Suprapubic skin (tissue), 4 donors: ENCODE measurements around the gene UGT1A4.

Source experiments
- EP300 ChIP-seq: sonication (generic); formaldehyde crosslinking; IDR thresholded peaks from one replicate; pipeline ENCODE4 v1.6.1; 2017; ENCODE audit warnings: antibody characterized with exemption
- POLR2A ChIP-seq, 2 donors: fragments of 450-650 bp; IDR thresholded peaks; one replicate each; pipeline ENCODE4 v1.6.1; 2017; ENCODE audit warnings: antibody characterized with exemption in 2 of 2, mild to moderate bottlenecking in 2 of 2, moderate library complexity in 2 of 2
- POLR2AphosphoS5 ChIP-seq, 3 donors: sonication (generic); formaldehyde crosslinking; IDR thresholded peaks; one replicate each; pipeline ENCODE4 v1.6.1; 2017; ENCODE audit warnings: antibody characterized with exemption in 3 of 3
- TF ChIP-seq, protein P1 (sequence below), 2 donors: fragments of 200-600 bp in 1 of 2; fragments of 450-650 bp in 1 of 2; sonication (generic) in 1 of 2; IDR thresholded peaks; one replicate each; pipeline ENCODE4 v1.5.1; 2016 to 2019; ENCODE audit warnings: antibody characterized with exemption in 2 of 2, mild to moderate bottlenecking in 1 of 2, moderate library complexity in 1 of 2

DNA sequence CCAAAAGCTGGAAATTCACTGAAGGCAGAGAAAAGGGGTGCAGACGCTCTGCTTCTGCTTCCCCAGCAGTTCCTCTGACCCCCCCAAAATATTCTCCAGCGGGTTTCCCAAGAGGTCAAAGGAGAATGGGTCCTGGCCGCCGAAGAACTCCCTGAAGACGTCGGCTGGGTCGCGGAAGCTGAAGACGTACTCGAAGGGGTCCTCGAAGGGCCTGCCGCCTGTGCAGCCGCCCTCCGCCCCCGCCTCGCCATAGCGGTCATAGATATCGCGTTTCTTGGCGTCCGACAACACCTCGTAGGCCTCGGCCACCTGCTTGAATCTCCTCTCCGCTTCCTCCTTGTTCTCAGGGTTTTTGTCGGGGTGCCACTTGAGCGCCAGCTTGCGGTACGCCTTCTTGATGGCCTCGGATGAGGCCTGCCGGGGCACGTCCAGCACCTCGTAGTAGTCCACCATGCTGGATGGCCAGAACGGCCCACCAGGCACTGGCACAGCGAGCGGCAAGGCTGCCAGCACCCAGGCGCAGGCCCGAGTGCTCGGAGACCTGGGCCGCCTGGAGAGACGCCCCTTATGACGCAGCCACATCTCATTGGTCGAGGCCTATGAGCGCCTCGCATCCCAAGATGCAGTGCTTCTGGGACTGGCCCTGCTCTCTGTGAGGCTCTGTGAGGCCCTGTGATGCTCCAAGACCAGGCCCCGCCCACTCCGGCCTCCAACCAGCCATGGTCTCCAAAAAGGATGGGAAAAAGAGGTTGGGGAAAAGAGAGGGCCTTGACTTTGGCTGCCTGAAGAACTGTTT lies 25.1 kb downstream of the UGT1A4 start:
- TF ChIP-seq, protein P1, sequence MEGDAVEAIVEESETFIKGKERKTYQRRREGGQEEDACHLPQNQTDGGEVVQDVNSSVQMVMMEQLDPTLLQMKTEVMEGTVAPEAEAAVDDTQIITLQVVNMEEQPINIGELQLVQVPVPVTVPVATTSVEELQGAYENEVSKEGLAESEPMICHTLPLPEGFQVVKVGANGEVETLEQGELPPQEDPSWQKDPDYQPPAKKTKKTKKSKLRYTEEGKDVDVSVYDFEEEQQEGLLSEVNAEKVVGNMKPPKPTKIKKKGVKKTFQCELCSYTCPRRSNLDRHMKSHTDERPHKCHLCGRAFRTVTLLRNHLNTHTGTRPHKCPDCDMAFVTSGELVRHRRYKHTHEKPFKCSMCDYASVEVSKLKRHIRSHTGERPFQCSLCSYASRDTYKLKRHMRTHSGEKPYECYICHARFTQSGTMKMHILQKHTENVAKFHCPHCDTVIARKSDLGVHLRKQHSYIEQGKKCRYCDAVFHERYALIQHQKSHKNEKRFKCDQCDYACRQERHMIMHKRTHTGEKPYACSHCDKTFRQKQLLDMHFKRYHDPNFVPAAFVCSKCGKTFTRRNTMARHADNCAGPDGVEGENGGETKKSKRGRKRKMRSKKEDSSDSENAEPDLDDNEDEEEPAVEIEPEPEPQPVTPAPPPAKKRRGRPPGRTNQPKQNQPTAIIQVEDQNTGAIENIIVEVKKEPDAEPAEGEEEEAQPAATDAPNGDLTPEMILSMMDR (IDR thresholded peaks at IDR 0.05): no peak
- no peak for TF ChIP-seq POLR2A (IDR thresholded peaks at IDR 0.05)
- no peak for TF ChIP-seq POLR2AphosphoS5 (IDR thresholded peaks at IDR 0.05)
- no peak for TF ChIP-seq EP300
